K562 (cell line): Measurements from ENCODE around the gene VPS13D. TPM values are rescaled to one million over a fixed set of nuclear protein-coding genes. Genes with fewer than 3 reads are reported as not detected.

Experiments used
- BCOR ChIP-seq: fragments of 450-650 bp; IDR thresholded peaks from 2 replicates; pipeline ENCODE4 v1.6.1; 2016
- CBX8 ChIP-seq: fragments of 200-600 bp; sonication (generic); IDR thresholded peaks from 2 replicates; pipeline ENCODE4 v1.6.1; 2012; ENCODE audit warnings: borderline replicate concordance, mixed run types, low read depth, mild to moderate bottlenecking, moderate library complexity, mixed read lengths, low read length, control low read depth, inconsistent platforms; ENCODE audit not compliant: poor library complexity, severe bottlenecking; ENCODE audit errors: extremely low read depth
- MTA1 ChIP-seq: fragments of 450-650 bp; IDR thresholded peaks from 2 replicates; pipeline ENCODE4 v1.6.1; 2017; ENCODE audit warnings: borderline replicate concordance
- NCOA4 ChIP-seq: fragments of 450-650 bp; IDR thresholded peaks from 2 replicates; pipeline ENCODE4 v1.6.1; 2018; ENCODE audit warnings: mild to moderate bottlenecking; ENCODE audit not compliant: partially characterized antibody
- PCBP1 ChIP-seq: fragments of 200-400 bp; formaldehyde crosslinking; IDR thresholded peaks from 2 replicates; pipeline ENCODE4 v1.6.1; 2018; ENCODE audit warnings: mild to moderate bottlenecking, low read depth, low read length; ENCODE audit not compliant: poor library complexity, severe bottlenecking
- XRCC5 ChIP-seq: fragments of 200-400 bp; formaldehyde crosslinking; IDR thresholded peaks from 2 replicates; pipeline ENCODE4 v1.6.1; 2017; ENCODE audit warnings: low read depth, mild to moderate bottlenecking, low read length
- ZNF263 ChIP-seq: sonication (generic); formaldehyde crosslinking; IDR thresholded peaks from 2 replicates; pipeline ENCODE4 v1.8.0; 2022; ENCODE audit warnings: mild to moderate bottlenecking, missing genetic modification reagents, borderline replicate concordance
- ZSCAN29 ChIP-seq: fragments of 450-650 bp; IDR thresholded peaks from 2 replicates; pipeline ENCODE4 v1.6.1; 2017
- polyA plus RNA-seq, 8 experiments: library from polyadenylated mRNA; depleted of rRNA in 4 of 8; stranded (reverse) in 5 of 8; unstranded in 3 of 8; fragments of >200 nt; fragmentation: Nextera tagmentation in 2 of 8; fragmentation: Illumina TruSeq in 1 of 8; extraction: Ambion mirVana in 2 of 8; extraction: Trizol in 1 of 8; gene quantifications; 2 replicates each; pipeline versions ENCODE4 v1.2.1 to v1.2.3, GENCODE V29; 2011 to 2014; ENCODE audit warnings: inconsistent platforms in 1 of 8, missing spikeins in 1 of 8
- total RNA-seq, 7 experiments: library from RNA; depleted of rRNA in 6 of 7; stranded (reverse); fragments of >200 nt in 6 of 7; fragmentation: Illumina TruSeq in 2 of 7; extraction: Trizol in 2 of 7; gene quantifications; 2 replicates each; pipeline versions ENCODE4 v1.2.1 to v1.2.3, GENCODE V29; 2011 to 2021; ENCODE audit warnings: low replicate concordance in 1 of 7
- TF ChIP-seq, protein P1 (sequence below): sonication (generic); formaldehyde crosslinking; IDR thresholded peaks from 2 replicates; pipeline ENCODE4 v1.8.1; 2022; ENCODE audit warnings: missing genetic modification reagents
- TF ChIP-seq, protein P2 (sequence below): fragments of 450-650 bp; formaldehyde crosslinking; IDR thresholded peaks from 2 replicates; pipeline ENCODE4 v1.4.0; 2020; ENCODE audit warnings: mild to moderate bottlenecking, moderate library complexity
- TF ChIP-seq, protein P3 (sequence below): sonication (generic); formaldehyde crosslinking; IDR thresholded peaks from 2 replicates; pipeline ENCODE4 v1.8.0; 2022; ENCODE audit warnings: missing genetic modification reagents, mild to moderate bottlenecking, borderline replicate concordance
- TF ChIP-seq, protein P4 (sequence below): fragments of 450-650 bp; IDR thresholded peaks from 2 replicates; pipeline ENCODE4 v1.6.1; 2016; ENCODE audit warnings: mild to moderate bottlenecking, moderate library complexity

Gene VPS13D
- total and polyA plus RNA-seq, 9 of the 15 experiments (the other 6 are each of a cell fraction or from before 2014, with no cell fraction given), result 6.1 to 51.5 (median 38.5) TPM

DNA sequence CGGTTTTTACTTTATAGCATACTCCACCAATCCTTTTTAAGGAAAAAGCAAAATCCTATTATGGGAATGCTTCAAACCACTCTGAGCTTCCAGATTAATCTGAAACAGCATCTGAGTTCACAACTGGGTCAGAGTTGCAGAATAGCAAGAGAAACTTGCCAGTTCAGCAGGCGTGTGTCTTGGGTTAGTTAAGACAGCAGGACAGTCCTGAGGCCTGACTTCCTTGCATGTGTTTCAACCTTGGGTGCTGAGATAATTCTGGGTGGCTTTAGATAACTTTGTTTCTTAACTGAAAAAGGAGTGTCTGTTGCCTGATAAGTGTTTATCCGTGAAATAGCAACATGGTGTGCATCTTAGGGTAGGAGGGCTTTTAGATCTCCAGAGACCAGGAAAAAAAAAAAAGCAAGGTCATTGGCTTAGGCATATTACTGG lies 218.9 kb downstream of the VPS13D start (continued):
- TF ChIP-seq, protein P1, sequence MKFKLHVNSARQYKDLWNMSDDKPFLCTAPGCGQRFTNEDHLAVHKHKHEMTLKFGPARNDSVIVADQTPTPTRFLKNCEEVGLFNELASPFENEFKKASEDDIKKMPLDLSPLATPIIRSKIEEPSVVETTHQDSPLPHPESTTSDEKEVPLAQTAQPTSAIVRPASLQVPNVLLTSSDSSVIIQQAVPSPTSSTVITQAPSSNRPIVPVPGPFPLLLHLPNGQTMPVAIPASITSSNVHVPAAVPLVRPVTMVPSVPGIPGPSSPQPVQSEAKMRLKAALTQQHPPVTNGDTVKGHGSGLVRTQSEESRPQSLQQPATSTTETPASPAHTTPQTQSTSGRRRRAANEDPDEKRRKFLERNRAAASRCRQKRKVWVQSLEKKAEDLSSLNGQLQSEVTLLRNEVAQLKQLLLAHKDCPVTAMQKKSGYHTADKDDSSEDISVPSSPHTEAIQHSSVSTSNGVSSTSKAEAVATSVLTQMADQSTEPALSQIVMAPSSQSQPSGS (CRISPR knock-in tag), result no peak
- TF ChIP-seq MTA1 (peak; percentile 90; the same call in 1 of the 2 replicates), PCBP1 (no peak), ZSCAN29 (no peak), ZNF263 (CRISPR knock-in tag) (no peak), NCOA4 (peak; percentile 90), CBX8 (no peak), XRCC5 (no peak), BCOR (peak; percentile 92)
- TF ChIP-seq, protein P2, sequence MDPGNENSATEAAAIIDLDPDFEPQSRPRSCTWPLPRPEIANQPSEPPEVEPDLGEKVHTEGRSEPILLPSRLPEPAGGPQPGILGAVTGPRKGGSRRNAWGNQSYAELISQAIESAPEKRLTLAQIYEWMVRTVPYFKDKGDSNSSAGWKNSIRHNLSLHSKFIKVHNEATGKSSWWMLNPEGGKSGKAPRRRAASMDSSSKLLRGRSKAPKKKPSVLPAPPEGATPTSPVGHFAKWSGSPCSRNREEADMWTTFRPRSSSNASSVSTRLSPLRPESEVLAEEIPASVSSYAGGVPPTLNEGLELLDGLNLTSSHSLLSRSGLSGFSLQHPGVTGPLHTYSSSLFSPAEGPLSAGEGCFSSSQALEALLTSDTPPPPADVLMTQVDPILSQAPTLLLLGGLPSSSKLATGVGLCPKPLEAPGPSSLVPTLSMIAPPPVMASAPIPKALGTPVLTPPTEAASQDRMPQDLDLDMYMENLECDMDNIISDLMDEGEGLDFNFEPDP (CRISPR knock-in tag), result no peak
- TF ChIP-seq, protein P3, sequence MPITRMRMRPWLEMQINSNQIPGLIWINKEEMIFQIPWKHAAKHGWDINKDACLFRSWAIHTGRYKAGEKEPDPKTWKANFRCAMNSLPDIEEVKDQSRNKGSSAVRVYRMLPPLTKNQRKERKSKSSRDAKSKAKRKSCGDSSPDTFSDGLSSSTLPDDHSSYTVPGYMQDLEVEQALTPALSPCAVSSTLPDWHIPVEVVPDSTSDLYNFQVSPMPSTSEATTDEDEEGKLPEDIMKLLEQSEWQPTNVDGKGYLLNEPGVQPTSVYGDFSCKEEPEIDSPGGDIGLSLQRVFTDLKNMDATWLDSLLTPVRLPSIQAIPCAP, result no peak
- TF ChIP-seq, protein P4, sequence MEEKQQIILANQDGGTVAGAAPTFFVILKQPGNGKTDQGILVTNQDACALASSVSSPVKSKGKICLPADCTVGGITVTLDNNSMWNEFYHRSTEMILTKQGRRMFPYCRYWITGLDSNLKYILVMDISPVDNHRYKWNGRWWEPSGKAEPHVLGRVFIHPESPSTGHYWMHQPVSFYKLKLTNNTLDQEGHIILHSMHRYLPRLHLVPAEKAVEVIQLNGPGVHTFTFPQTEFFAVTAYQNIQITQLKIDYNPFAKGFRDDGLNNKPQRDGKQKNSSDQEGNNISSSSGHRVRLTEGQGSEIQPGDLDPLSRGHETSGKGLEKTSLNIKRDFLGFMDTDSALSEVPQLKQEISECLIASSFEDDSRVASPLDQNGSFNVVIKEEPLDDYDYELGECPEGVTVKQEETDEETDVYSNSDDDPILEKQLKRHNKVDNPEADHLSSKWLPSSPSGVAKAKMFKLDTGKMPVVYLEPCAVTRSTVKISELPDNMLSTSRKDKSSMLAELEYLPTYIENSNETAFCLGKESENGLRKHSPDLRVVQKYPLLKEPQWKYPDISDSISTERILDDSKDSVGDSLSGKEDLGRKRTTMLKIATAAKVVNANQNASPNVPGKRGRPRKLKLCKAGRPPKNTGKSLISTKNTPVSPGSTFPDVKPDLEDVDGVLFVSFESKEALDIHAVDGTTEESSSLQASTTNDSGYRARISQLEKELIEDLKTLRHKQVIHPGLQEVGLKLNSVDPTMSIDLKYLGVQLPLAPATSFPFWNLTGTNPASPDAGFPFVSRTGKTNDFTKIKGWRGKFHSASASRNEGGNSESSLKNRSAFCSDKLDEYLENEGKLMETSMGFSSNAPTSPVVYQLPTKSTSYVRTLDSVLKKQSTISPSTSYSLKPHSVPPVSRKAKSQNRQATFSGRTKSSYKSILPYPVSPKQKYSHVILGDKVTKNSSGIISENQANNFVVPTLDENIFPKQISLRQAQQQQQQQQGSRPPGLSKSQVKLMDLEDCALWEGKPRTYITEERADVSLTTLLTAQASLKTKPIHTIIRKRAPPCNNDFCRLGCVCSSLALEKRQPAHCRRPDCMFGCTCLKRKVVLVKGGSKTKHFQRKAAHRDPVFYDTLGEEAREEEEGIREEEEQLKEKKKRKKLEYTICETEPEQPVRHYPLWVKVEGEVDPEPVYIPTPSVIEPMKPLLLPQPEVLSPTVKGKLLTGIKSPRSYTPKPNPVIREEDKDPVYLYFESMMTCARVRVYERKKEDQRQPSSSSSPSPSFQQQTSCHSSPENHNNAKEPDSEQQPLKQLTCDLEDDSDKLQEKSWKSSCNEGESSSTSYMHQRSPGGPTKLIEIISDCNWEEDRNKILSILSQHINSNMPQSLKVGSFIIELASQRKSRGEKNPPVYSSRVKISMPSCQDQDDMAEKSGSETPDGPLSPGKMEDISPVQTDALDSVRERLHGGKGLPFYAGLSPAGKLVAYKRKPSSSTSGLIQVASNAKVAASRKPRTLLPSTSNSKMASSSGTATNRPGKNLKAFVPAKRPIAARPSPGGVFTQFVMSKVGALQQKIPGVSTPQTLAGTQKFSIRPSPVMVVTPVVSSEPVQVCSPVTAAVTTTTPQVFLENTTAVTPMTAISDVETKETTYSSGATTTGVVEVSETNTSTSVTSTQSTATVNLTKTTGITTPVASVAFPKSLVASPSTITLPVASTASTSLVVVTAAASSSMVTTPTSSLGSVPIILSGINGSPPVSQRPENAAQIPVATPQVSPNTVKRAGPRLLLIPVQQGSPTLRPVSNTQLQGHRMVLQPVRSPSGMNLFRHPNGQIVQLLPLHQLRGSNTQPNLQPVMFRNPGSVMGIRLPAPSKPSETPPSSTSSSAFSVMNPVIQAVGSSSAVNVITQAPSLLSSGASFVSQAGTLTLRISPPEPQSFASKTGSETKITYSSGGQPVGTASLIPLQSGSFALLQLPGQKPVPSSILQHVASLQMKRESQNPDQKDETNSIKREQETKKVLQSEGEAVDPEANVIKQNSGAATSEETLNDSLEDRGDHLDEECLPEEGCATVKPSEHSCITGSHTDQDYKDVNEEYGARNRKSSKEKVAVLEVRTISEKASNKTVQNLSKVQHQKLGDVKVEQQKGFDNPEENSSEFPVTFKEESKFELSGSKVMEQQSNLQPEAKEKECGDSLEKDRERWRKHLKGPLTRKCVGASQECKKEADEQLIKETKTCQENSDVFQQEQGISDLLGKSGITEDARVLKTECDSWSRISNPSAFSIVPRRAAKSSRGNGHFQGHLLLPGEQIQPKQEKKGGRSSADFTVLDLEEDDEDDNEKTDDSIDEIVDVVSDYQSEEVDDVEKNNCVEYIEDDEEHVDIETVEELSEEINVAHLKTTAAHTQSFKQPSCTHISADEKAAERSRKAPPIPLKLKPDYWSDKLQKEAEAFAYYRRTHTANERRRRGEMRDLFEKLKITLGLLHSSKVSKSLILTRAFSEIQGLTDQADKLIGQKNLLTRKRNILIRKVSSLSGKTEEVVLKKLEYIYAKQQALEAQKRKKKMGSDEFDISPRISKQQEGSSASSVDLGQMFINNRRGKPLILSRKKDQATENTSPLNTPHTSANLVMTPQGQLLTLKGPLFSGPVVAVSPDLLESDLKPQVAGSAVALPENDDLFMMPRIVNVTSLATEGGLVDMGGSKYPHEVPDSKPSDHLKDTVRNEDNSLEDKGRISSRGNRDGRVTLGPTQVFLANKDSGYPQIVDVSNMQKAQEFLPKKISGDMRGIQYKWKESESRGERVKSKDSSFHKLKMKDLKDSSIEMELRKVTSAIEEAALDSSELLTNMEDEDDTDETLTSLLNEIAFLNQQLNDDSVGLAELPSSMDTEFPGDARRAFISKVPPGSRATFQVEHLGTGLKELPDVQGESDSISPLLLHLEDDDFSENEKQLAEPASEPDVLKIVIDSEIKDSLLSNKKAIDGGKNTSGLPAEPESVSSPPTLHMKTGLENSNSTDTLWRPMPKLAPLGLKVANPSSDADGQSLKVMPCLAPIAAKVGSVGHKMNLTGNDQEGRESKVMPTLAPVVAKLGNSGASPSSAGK, result peak; percentile 42; the same call in 1 of the 2 replicates
